ENCODE data around the gene RCSD1.

Gene RCSD1

DNA sequence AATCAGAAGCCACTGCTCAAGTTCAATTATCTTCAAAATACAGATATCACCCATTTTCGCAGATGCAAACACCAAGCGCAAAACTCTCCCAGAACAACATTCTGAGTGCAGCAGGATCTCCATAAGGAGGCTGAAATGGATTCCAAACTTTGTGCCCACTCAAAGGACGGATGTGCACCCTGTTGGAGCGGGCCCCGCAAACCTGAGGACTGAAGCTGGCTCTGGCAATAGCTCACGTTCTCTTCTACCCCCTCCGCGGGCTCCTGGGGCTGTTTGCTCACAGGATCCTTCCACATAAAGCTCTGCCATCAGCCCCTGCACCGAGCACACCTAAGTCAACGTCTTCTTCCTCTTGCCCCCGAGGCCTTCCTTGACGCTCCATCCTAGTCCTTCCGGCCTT, 11.7 kb upstream of the RCSD1 start:
- no peak for DNase-seq

- DNase-seq: no peak
These were observed 11.2 kb upstream of the RCSD1 start for GRCh38 chr1:167618789-167619188.

DNA sequence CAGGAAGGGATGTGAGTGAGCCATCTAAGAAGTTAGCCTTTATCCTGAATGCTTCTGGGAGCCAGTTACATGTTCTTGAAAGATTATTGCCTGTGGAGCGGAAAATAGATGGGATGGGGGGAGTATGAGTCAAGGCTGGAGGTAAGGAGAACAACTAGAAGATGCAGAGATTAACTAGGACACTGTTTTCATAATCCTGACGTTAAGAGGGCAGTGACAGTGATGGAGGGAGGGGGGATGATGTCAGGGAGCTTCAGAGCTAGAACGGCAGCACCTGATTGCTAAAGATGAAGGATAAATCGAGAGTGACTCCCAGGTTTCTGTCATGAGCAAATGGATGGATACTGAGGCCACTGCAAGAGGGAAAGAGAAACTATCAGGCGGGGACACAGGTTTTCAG, 10.0 kb upstream of the RCSD1 start:
- no peak for DNase-seq

GRCh38 chr1:167621780-167622313, 8.2 kb upstream of the RCSD1 start:
- DNase-seq: no peak

- no peak for DNase-seq
These were observed 6.1 kb upstream of the RCSD1 start for GRCh38 chr1:167623951-167624350.

GRCh38 chr1:167625040-167625823, 4.8 kb upstream of the RCSD1 start:
- no peak for DNase-seq

- no peak for DNase-seq
These were observed 2.5 kb upstream of the RCSD1 start for GRCh38 chr1:167627615-167627864.

GRCh38 chr1:167627865-167628641, 2.0 kb upstream of the RCSD1 start:
- DNase-seq: peak; percentile 90

DNA sequence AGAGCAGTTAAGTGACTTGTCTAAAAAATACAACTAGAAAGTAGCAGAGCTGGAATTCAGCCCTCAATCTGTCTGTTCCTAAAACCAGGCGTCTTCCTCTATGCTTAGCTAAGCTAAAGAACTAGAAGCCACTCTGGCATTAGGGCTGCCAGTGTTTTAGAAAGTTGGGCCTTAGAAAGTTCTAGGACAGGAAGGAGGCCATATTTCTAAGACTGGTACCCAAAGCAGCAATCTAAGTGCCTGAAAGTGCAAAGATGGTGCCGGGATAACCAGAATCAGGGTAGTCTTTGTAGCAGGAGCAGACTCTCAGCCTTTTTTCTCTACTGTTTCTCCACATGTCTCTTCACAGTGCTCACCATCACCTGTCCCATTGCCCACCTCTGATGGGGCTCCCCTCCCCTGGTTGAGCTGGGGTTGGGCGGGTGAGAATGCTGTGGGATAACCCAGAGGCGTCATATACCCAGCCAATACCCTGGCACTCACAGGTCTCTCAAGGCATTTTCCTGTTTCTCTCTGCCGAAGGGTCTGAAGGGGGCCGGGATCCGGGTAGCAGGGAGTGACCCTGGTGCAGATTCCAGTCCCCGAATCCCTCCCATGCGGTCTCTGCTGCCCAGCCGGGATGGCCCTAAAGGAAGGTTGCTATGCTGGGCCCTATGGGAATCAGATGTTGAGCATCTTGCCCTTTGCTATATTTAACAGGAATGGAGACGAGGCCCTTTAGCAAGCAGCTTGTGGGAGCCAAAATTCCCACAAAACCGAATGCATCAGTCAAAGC, 1.1 kb upstream of the RCSD1 start:
- no peak for DNase-seq

DNA sequence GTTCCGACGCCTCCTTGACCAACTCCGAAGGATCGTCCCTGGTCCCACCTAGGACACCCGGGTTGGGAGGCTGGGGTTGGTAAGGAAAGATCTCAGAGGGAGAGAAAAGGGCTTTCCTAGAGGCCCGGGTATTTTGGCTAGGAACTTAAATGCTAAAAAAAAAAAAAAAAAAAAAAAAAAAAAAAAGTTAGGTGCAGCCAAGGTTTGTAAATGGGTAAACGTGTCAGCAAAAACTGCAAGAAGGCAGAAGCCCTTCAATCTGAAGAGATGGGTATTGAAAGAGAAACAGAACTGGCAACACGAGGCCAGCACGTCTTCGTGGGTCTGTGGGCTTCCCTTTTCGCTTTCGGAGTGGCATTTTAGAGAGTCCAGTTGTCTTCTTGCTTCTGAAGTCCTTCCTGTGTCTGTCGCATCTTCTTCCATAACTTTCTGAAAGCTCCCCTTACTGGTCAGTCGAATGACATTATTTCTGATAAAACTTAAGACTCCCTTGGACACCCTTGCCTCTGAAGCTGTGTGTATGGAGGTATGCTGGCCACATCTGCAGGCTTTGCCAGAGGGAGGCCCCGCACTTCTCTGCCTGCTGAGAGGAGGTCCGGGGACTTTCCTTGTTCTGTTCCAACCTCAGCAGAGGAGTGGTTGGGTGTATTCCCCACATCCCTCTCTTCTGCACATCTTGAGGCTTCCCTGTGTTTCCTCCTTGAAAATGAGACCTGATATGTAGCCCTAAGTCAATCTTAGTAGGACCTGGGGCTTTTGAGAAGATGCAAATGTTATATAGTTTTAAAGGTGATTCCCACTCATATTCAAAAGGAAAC, 745 bp downstream of the RCSD1 start:
- peak; percentile 75 for DNase-seq

DNA sequence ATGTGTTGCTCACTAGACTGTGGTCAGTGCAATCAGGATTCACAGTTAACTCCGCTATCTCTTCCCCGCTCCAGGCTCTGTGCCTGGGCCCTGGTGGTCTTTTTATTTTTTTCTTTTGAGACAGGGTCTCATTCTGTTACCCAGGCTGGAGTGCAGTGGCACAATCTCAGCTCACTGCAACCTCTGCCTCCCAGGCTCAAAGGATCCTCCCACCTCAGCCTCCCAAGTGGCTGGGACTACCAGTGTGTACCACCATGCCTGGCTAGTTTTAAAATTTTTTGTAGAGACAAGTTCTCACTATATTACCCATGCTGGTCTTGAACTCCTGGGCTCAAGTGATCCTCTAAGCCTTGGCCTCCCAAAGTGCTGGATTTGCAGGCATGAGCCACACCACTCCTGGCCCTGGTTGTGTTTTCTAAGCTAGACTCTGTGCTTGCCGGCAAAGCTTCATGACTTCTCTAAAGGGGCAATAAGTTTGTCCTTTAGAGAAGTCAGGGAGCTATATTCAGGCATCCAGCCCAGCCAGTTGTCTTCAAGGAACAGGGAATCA, 1.4 kb downstream of the RCSD1 start:
- DNase-seq: no peak

- peak; percentile 72 for DNase-seq
These were observed 2.0 kb downstream of the RCSD1 start for GRCh38 chr1:167631936-167632614.

DNA sequence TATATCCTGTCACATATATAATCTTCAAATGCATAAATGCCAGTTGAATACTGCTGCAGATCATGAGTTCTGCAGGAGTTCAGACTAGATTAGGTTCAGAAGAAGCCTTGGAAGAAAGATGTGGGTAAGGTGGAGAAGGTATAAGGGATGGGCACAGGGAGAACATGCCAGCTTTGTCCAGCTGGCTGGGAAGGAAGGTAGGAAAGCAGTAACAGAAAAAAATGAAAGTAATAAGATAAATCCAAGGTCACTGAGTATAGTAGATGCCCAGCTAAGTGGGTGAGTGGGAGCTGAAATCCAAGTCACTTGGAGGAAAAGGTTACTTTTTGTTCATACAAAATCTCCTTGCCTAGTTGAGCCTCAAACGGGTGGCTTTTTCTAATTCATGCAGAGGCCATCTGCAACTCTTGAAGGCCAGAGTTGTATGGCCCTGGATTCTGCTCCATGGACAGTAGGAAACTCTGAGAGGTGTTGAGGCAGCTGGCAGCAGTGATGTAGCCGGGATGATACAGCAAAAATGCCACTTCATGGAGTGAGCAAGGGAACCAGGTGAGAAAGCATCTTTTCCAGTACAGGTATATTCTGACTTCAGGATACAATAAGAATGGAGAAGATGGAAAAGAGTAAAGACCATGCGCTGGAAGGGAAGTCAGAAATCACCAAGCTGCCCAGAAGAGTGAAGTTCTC, 3.4 kb downstream of the RCSD1 start:
- DNase-seq: no peak

- no peak for DNase-seq
These were observed 4.4 kb downstream of the RCSD1 start for GRCh38 chr1:167634435-167634834.

GRCh38 chr1:167635156-167635648, 5.2 kb downstream of the RCSD1 start:
- DNase-seq: peak; percentile 61

GRCh38 chr1:167635941-167636340, 5.9 kb downstream of the RCSD1 start:
- DNase-seq: no peak

DNA sequence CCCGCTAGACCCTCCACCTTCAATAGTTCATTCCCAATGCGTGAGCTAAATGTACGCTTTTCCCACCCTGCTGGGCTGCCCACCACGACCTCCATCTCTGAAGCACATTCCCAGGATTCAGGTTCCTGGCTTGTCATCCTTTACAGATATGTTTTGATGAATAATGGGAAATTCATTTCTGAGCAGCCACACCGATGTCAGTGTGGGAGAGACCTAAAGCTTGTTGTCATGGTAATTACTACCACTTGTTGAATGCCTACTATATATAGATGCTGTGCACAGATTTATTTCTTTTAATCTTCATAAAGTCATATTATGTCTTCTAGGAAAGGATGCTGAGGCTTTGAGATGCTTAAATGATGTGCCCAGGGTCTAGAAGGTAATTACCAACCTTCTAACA, 8.0 kb downstream of the RCSD1 start:
- DNase-seq: no peak

- peak; percentile 57 for DNase-seq
These were observed 10.0 kb downstream of the RCSD1 start for GRCh38 chr1:167640051-167640450.

DNA sequence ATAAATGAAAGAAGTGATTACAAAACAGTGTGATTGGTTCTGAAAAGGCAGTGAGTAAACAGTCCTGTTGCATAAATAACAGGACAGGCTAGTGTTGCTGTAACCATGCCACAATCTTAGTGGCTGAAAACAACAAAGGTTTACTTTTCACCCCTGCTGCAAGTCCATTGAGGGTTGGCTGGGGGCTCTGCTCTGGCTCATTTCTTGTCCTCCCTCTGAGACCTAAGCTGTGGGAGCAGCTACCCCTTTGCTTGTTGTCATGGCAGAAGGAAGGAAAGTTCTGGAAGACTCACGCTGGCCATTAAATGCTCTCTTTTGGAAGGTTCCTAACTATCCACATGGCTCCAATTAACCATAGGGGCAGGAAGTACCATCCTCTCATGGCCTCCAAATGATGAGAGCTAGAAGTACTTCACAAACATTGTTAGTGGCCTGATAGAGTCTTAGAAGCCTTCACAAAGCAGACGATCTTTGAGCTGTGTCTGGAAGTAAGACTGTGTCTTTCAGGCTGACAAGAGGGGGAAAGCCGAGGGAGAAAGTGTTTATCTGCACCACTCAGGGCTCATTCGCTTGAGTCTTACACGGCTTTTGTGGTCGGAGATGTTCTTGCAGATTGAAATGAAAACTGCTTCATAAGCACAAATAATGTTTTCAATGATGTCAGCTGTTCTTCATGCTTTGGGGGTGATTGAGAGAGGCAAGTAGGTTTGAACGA, 11.9 kb downstream of the RCSD1 start:
- DNase-seq: peak; percentile 65

DNA sequence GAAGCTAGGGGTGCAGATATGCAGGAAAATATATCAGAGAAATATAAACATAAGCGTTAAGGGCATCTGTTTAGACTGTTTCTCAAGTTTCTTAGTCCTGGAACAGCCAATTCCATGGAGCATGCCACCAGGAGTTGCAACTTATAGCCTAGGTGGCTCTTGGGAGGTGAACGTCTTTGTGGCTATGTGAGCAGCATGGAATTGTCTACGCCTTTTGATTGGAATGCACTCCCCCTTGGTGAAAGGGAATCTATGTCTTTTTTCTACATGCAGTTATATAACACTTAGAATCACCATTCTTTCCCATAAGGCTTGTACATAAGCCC, 12.4 kb downstream of the RCSD1 start:
- DNase-seq: peak; percentile 55
